HEK293 (cell line): ENCODE data around the gene WRNIP1.

Experiments
- TCF7L2 ChIP-seq: IDR thresholded peaks from 2 replicates; pipeline ENCODE4 v1.6.1; 2011; ENCODE audit warnings: low read depth, mild to moderate bottlenecking, inconsistent platforms, low read length, moderate library complexity, borderline replicate concordance
- ZBTB7A ChIP-seq: fragments of 450-650 bp; formaldehyde crosslinking; IDR thresholded peaks from 2 replicates; pipeline ENCODE4 v1.5.1; 2016; ENCODE audit warnings: low read depth, missing biosample characterization, missing genetic modification characterization
- ZNF114 ChIP-seq: fragments of 450-650 bp; formaldehyde crosslinking; IDR thresholded peaks from 2 replicates; pipeline ENCODE4 v1.5.0; 2017; ENCODE audit warnings: missing biosample characterization, missing genetic modification characterization
- ZNF121 ChIP-seq: fragments of 450-650 bp; formaldehyde crosslinking; IDR thresholded peaks from 2 replicates; pipeline ENCODE4 v1.5.1; 2016; ENCODE audit warnings: missing biosample characterization, missing genetic modification characterization
- ZNF416 ChIP-seq: fragments of 450-650 bp; formaldehyde crosslinking; IDR thresholded peaks from 2 replicates; pipeline ENCODE4 v1.5.1; 2016; ENCODE audit warnings: missing biosample characterization, missing genetic modification characterization
- ZNF777 ChIP-seq: fragments of 450-650 bp; formaldehyde crosslinking; IDR thresholded peaks from 2 replicates; pipeline ENCODE4 v1.5.1; 2017; ENCODE audit warnings: missing biosample characterization, missing genetic modification characterization, borderline replicate concordance
- TF ChIP-seq, protein P1 (sequence below): fragments of 450-650 bp; formaldehyde crosslinking; IDR thresholded peaks from 2 replicates; pipeline ENCODE4 v1.5.1; 2016; ENCODE audit warnings: missing biosample characterization, missing genetic modification characterization
- TF ChIP-seq, protein P2 (sequence below): fragments of 450-650 bp; formaldehyde crosslinking; IDR thresholded peaks from 2 replicates; pipeline ENCODE4 v1.5.1; 2016; ENCODE audit warnings: missing biosample characterization, missing genetic modification characterization
- TF ChIP-seq, protein P3 (sequence below): fragments of 450-650 bp; formaldehyde crosslinking; IDR thresholded peaks from 2 replicates; pipeline ENCODE4 v1.5.1; 2016; ENCODE audit warnings: missing biosample characterization, missing genetic modification characterization
- TF ChIP-seq, protein P4 (sequence below): fragments of 450-650 bp; formaldehyde crosslinking; IDR thresholded peaks from 2 replicates; pipeline ENCODE4 v1.5.1; 2016; ENCODE audit warnings: missing biosample characterization, missing genetic modification characterization
- TF ChIP-seq, protein P5 (sequence below): fragments of 450-650 bp; formaldehyde crosslinking; IDR thresholded peaks from 2 replicates; pipeline ENCODE4 v1.5.1; 2016; ENCODE audit warnings: missing biosample characterization, missing genetic modification characterization

DNA sequence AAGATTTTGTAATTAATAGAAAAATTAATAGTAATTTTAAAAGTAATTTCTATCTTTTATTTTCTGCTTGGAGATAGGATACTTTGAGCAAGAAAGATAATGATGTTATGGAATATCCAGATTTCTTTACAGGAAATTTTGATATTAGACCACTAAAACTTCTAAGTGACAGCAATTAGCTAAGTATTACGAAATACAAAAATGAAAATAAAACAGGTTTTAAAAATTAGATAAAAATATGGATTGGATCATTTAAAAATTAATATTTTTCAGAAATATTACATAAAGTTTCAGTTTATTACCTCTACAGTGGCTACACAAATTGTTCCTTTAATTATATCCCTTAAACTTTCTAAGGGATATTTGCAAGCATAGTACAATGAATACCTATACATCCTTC, 10.3 kb upstream of the WRNIP1 start:
- TF ChIP-seq, protein P1, sequence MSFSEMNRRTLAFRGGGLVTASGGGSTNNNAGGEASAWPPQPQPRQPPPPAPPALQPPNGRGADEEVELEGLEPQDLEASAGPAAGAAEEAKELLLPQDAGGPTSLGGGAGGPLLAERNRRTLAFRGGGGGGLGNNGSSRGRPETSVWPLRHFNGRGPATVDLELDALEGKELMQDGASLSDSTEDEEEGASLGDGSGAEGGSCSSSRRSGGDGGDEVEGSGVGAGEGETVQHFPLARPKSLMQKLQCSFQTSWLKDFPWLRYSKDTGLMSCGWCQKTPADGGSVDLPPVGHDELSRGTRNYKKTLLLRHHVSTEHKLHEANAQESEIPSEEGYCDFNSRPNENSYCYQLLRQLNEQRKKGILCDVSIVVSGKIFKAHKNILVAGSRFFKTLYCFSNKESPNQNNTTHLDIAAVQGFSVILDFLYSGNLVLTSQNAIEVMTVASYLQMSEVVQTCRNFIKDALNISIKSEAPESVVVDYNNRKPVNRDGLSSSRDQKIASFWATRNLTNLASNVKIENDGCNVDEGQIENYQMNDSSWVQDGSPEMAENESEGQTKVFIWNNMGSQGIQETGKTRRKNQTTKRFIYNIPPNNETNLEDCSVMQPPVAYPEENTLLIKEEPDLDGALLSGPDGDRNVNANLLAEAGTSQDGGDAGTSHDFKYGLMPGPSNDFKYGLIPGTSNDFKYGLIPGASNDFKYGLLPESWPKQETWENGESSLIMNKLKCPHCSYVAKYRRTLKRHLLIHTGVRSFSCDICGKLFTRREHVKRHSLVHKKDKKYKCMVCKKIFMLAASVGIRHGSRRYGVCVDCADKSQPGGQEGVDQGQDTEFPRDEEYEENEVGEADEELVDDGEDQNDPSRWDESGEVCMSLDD: no peak
- TF ChIP-seq, protein P2, sequence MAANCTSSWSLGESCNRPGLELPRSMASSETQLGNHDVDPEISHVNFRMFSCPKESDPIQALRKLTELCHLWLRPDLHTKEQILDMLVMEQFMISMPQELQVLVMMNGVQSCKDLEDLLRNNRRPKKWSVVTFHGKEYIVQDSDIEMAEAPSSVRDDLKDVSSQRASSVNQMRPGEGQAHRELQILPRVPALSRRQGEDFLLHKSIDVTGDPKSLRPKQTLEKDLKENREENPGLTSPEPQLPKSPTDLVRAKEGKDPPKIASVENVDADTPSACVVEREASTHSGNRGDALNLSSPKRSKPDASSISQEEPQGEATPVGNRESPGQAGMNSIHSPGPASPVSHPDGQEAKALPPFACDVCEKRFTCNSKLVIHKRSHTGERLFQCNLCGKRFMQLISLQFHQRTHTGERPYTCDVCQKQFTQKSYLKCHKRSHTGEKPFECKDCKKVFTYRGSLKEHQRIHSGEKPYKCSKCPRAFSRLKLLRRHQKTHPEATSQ: no peak
- TF ChIP-seq, protein P3, sequence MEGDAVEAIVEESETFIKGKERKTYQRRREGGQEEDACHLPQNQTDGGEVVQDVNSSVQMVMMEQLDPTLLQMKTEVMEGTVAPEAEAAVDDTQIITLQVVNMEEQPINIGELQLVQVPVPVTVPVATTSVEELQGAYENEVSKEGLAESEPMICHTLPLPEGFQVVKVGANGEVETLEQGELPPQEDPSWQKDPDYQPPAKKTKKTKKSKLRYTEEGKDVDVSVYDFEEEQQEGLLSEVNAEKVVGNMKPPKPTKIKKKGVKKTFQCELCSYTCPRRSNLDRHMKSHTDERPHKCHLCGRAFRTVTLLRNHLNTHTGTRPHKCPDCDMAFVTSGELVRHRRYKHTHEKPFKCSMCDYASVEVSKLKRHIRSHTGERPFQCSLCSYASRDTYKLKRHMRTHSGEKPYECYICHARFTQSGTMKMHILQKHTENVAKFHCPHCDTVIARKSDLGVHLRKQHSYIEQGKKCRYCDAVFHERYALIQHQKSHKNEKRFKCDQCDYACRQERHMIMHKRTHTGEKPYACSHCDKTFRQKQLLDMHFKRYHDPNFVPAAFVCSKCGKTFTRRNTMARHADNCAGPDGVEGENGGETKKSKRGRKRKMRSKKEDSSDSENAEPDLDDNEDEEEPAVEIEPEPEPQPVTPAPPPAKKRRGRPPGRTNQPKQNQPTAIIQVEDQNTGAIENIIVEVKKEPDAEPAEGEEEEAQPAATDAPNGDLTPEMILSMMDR (tag by site-specific recombination): no peak
- TF ChIP-seq, protein P4, sequence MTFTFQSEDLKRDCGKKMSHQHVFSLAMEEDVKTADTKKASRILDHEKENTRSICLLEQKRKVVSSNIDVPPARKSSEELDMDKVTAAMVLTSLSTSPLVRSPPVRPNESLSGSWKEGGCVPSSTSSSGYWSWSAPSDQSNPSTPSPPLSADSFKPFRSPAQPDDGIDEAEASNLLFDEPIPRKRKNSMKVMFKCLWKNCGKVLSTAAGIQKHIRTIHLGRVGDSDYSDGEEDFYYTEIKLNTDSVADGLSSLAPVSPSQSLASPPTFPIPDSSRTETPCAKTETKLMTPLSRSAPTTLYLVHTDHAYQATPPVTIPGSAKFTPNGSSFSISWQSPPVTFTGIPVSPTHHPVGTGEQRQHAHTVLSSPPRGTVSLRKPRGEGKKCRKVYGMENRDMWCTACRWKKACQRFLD (tag by site-specific recombination): no peak
- TF ChIP-seq ZNF777: no peak
- TF ChIP-seq TCF7L2: no peak
- TF ChIP-seq, protein P5, sequence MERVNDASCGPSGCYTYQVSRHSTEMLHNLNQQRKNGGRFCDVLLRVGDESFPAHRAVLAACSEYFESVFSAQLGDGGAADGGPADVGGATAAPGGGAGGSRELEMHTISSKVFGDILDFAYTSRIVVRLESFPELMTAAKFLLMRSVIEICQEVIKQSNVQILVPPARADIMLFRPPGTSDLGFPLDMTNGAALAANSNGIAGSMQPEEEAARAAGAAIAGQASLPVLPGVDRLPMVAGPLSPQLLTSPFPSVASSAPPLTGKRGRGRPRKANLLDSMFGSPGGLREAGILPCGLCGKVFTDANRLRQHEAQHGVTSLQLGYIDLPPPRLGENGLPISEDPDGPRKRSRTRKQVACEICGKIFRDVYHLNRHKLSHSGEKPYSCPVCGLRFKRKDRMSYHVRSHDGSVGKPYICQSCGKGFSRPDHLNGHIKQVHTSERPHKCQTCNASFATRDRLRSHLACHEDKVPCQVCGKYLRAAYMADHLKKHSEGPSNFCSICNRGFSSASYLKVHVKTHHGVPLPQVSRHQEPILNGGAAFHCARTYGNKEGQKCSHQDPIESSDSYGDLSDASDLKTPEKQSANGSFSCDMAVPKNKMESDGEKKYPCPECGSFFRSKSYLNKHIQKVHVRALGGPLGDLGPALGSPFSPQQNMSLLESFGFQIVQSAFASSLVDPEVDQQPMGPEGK (tag by site-specific recombination): no peak
- TF ChIP-seq ZBTB7A (tag by site-specific recombination): no peak
- no peak for TF ChIP-seq ZNF114 (tag by site-specific recombination)
- no peak for TF ChIP-seq ZNF121
- TF ChIP-seq ZNF416 (tag by site-specific recombination): no peak
